Thyroid gland (tissue), 4 donors: Measurements from ENCODE around the gene RUFY2. TPM values are rescaled to one million over a fixed set of nuclear protein-coding genes. Genes with fewer than 3 reads are reported as not detected.

Experiments
- DNase-seq, 2 donors: peaks; one replicate each; pipeline ENCODE4 v3.0.0-alpha.2; 2019
- H3K27ac ChIP-seq, 3 donors: fragments of 200-600 bp; sonication (generic); 1 replicate in 2 of 3; 2 replicates in 1 of 3; pipeline ENCODE4 v1.5.1; 2016 to 2019; ENCODE audit warnings: mild to moderate bottlenecking in 1 of 3, moderate library complexity in 1 of 3
- H3K27me3 ChIP-seq: fragments of 200-600 bp; sonication (generic); one replicate; pipeline ENCODE4 v1.5.1; 2019
- H3K36me3 ChIP-seq, 2 donors: fragments of 200-600 bp; sonication (generic); one replicate each; pipeline ENCODE4 v1.5.1; 2016 to 2019
- H3K4me1 ChIP-seq, 2 donors: fragments of 200-600 bp; sonication (generic); one replicate each; pipeline ENCODE4 v1.5.1; 2017 to 2019
- H3K4me3 ChIP-seq, 3 donors: fragments of 200-600 bp; sonication (generic); replicated peaks in 1 of 3; 1 replicate in 2 of 3; 2 replicates in 1 of 3; pipeline ENCODE4 v1.5.1; 2016; ENCODE audit warnings: mild to moderate bottlenecking in 1 of 3
- H3K9me3 ChIP-seq: fragments of 200-600 bp; sonication (generic); one replicate; pipeline ENCODE4 v1.5.1; 2017
- POLR2A ChIP-seq, 2 donors: fragments of 450-650 bp; IDR thresholded peaks; one replicate each; pipeline ENCODE4 v1.6.1; 2017; ENCODE audit warnings: antibody characterized with exemption in 2 of 2, mild to moderate bottlenecking in 2 of 2, moderate library complexity in 1 of 2
- WGBS, 2 donors: methylation state at CpG; one replicate each; pipeline ENCODE4 v1.1.5; 2017; 5-methylcytosine and 5-hydroxymethylcytosine counted together
- intact Hi-C: fragments of 100-400 bp; cut with DNase I; formaldehyde crosslinking; loops from one replicate; pipeline ENCODE4 v1.15.1; 2023
- total RNA-seq, 4 donors: library from RNA; depleted of rRNA; stranded (reverse); fragments of >200 nt; gene quantifications; one replicate each; pipeline ENCODE4 v1.2.3, GENCODE V29; 2016
- TF ChIP-seq, protein P1 (sequence below), 6 experiments: fragments of 200-600 bp in 3 of 6; fragments of 450-650 bp in 3 of 6; sonication (generic) in 3 of 6; IDR thresholded peaks; one replicate each; pipeline ENCODE4 v1.5.1; 2016 to 2019; ENCODE audit warnings: antibody characterized with exemption in 6 of 6, mild to moderate bottlenecking in 2 of 6, inconsistent platforms in 1 of 6, moderate library complexity in 1 of 6

The RUFY2 gene
- total RNA-seq, 4 donors from 2014 or later, result 27.4 to 52.5 (median 31.4) TPM

DNA sequence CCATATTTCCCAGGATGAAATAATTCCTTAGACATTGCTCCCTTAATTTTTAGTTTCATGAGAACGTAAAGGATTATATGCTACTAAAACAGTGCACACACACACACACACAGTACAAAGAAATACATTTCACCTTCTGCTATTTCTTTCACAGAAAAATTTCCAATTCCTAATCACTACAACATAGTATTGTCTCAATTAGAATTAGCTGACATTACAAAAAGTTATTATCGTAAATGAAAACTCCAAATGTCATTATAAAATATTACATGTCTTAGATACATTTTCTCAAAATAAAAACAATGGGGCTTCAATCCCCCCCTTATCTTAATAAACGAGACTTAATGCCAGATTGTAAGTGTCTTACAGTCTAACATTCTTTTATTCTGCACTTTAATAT, 12.3 kb upstream of the RUFY2 start:
- no peaks in the 10 kb centered on the region for H3K36me3 ChIP-seq
- 94 to 96% methylated on average over 3 of the region's 3 CpGs for WGBS, 2 donors
- no peak for DNase-seq
- H3K9me3 ChIP-seq, result no peaks in the 10 kb centered on the region
- TF ChIP-seq, protein P1, sequence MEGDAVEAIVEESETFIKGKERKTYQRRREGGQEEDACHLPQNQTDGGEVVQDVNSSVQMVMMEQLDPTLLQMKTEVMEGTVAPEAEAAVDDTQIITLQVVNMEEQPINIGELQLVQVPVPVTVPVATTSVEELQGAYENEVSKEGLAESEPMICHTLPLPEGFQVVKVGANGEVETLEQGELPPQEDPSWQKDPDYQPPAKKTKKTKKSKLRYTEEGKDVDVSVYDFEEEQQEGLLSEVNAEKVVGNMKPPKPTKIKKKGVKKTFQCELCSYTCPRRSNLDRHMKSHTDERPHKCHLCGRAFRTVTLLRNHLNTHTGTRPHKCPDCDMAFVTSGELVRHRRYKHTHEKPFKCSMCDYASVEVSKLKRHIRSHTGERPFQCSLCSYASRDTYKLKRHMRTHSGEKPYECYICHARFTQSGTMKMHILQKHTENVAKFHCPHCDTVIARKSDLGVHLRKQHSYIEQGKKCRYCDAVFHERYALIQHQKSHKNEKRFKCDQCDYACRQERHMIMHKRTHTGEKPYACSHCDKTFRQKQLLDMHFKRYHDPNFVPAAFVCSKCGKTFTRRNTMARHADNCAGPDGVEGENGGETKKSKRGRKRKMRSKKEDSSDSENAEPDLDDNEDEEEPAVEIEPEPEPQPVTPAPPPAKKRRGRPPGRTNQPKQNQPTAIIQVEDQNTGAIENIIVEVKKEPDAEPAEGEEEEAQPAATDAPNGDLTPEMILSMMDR (IDR thresholded peaks at IDR 0.05), result no peak
- no peak for TF ChIP-seq POLR2A (IDR thresholded peaks at IDR 0.05)
- intact Hi-C loops, result no loop called here
- no peaks in the 10 kb centered on the region for H3K27me3 ChIP-seq
- no peak overlapping the region for H3K27ac ChIP-seq
- no peak overlapping the region for H3K4me3 ChIP-seq
- H3K4me1 ChIP-seq, result no peaks in the 10 kb centered on the region

GRCh38 chr10:68408898-68409518, 1.9 kb upstream of the RUFY2 start:
- no peaks in the 10 kb centered on the region for H3K36me3 ChIP-seq
- H3K4me3 ChIP-seq, result no peak overlapping the region
- WGBS, 2 donors, result 95 to 97% methylated on average over 2 of the region's 2 CpGs
- TF ChIP-seq, protein P1 (IDR thresholded peaks at IDR 0.05), result no peak
- TF ChIP-seq POLR2A (IDR thresholded peaks at IDR 0.05), result no peak
- DNase-seq, result no peak
- H3K9me3 ChIP-seq, result no peaks in the 10 kb centered on the region
- no peaks in the 10 kb centered on the region for H3K27me3 ChIP-seq
- intact Hi-C loops, result no loop called here
- H3K27ac ChIP-seq, result no peak overlapping the region
- H3K4me1 ChIP-seq, result no peaks in the 10 kb centered on the region

DNA sequence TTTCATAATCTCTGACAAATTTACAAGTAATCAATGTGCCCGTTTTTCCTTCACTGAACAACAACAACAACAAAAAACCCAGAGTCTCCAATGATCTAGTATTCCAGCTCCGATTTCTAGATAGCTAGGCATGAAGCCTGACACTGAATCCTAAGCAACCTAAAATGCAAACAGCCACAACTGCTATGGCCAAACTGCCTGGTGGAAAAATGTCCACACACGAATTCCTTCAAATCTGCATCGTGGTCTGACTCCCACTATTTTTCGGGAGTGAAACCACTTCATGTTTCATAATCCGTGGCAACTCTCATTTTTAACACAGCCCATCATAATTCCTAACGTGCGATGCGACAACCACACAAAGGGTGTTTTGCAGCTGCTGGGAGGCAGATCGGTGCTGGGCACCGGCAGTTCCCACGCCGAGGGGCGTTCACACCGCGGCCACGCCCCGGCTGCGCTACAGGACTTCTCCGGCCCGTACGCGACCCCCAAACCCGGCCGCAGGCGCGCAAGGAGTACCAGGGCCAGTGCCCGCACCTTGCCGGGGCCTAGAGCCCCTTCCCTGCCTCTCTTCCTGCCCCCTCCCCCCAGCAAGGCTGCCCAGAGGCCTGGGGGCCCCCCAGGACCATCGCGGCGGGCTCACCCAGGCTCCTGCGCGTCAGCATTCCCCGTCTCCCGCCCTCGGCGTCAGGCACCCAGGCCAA, 814 bp downstream of the RUFY2 start:
- peak overlapping the region; percentile 57 to 95 (median 94) for H3K27ac ChIP-seq
- peak overlapping the region; percentile 57 to 85 (median 64) for H3K4me3 ChIP-seq
- no peaks in the 10 kb centered on the region for H3K9me3 ChIP-seq
- 1% methylated on average over 16 to 20 of the region's 38 CpGs for WGBS, 2 donors
- peaks cover 2% of the 10 kb centered on the region in 2 donors for H3K36me3 ChIP-seq
- intact Hi-C loops, result no loop called here
- H3K27me3 ChIP-seq, result no peaks in the 10 kb centered on the region
- DNase-seq, result peak; percentile 48 to 53
- H3K4me1 ChIP-seq, result no peaks in the 10 kb centered on the region
- TF ChIP-seq, protein P1 (IDR thresholded peaks at IDR 0.05), result no peak
- TF ChIP-seq POLR2A (IDR thresholded peaks at IDR 0.05), result no peak

GRCh38 chr10:68403701-68404100, 3.4 kb downstream of the RUFY2 start:
- Histone ChIP-seq H3K36me3 (peaks cover 3 to 5% of the 10 kb centered on the region in 2 donors), H3K4me1 (no peaks in the 10 kb centered on the region), H3K27ac (no peak overlapping the region), H3K27me3 (no peaks in the 10 kb centered on the region), H3K4me3 (no peak overlapping the region), H3K9me3 (no peaks in the 10 kb centered on the region)
- intact Hi-C loops, result no loop called here
- DNase-seq, result no peak
- WGBS, 2 donors, result 81 to 89% methylated on average over 4 of the region's 4 CpGs
- TF ChIP-seq, protein P1 (IDR thresholded peaks at IDR 0.05), result no peak
- no peak for TF ChIP-seq POLR2A (IDR thresholded peaks at IDR 0.05)

GRCh38 chr10:68402276-68402675, 4.8 kb downstream of the RUFY2 start:
- H3K27me3 ChIP-seq, result no peaks in the 10 kb centered on the region
- peaks cover 5 to 6% of the 10 kb centered on the region in 2 donors for H3K36me3 ChIP-seq
- H3K9me3 ChIP-seq, result no peaks in the 10 kb centered on the region
- TF ChIP-seq POLR2A (IDR thresholded peaks at IDR 0.05), result no peak
- TF ChIP-seq, protein P1 (IDR thresholded peaks at IDR 0.05), result no peak
- DNase-seq, result no peak
- H3K27ac ChIP-seq, result no peak overlapping the region
- intact Hi-C loops, result no loop called here
- no peak overlapping the region for H3K4me3 ChIP-seq
- no peaks in the 10 kb centered on the region for H3K4me1 ChIP-seq
- 78 to 84% methylated on average over 1 of the region's 1 CpG for WGBS, 2 donors
